GM12873 (cell line): ENCODE results near the gene ARHGEF38.

Source experiments
- TF ChIP-seq, protein P1 (sequence below): IDR thresholded peaks from 2 replicates; pipeline ENCODE4 v1.5.1; 2012; ENCODE audit warnings: low read depth, mild to moderate bottlenecking, moderate library complexity, low read length, control low read depth; ENCODE audit not compliant: insufficient read depth; ENCODE audit errors: missing control alignments

ARHGEF38 gene

GRCh38 chr4:105572296-105572695 lies 19.9 kb downstream of the ARHGEF38 start:
- TF ChIP-seq, protein P1, sequence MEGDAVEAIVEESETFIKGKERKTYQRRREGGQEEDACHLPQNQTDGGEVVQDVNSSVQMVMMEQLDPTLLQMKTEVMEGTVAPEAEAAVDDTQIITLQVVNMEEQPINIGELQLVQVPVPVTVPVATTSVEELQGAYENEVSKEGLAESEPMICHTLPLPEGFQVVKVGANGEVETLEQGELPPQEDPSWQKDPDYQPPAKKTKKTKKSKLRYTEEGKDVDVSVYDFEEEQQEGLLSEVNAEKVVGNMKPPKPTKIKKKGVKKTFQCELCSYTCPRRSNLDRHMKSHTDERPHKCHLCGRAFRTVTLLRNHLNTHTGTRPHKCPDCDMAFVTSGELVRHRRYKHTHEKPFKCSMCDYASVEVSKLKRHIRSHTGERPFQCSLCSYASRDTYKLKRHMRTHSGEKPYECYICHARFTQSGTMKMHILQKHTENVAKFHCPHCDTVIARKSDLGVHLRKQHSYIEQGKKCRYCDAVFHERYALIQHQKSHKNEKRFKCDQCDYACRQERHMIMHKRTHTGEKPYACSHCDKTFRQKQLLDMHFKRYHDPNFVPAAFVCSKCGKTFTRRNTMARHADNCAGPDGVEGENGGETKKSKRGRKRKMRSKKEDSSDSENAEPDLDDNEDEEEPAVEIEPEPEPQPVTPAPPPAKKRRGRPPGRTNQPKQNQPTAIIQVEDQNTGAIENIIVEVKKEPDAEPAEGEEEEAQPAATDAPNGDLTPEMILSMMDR, result no peak

DNA sequence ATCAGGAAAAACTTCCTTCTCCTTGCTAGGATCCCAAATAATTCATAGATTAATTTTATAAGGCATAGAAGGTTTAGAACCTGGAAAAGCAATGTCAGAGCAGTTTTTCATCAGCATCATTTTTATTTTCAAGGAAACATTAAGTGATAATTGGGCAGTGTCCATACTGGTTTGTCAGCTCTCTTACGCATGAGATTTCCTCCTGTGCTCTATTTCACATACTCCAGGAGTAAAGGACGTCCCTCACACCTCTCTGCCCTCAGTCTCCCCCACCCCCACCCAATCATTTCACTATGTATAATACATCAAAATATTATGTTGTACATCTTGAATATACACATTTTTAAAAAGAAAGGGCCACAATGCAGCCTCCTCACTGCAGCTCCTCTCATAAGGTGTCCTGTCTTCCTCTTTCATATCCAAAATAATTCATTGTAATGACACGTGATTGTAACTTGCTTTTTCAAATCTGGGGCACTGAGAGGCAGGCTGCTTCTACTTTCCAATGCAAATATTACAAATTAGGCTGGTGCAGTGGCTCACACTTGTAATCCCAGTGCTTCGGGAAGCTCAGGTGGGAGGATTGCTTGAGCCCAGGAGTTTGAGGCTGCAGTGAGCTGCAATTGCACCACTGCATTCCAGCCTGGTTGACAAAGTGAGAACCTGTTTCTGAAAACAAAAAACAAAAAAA lies 34.4 kb downstream of the ARHGEF38 start:
- TF ChIP-seq, protein P1, result no peak

DNA sequence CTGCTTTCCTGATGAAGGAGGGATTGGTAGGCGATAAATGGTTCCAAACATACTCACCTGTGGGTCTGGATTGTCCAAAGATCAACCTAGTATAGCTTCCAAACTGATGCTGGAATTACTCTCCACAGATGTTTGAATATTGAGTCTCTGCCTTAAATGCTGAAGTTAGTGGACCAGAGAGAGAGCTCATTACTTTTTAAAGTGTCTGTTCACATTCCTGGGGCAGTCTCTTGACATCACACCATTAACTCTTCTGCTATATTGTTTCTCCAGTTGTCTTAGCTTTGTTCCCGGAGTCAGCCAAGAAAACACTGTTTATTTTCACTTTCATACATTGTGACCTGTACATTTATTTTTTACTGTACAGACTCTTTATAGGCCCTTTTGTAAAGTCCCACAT lies 35.4 kb downstream of the ARHGEF38 start:
- TF ChIP-seq, protein P1, result no peak

- TF ChIP-seq, protein P1, result no peak
Observed at GRCh38 chr4:105588252-105588651, 35.8 kb downstream of the ARHGEF38 start.

DNA sequence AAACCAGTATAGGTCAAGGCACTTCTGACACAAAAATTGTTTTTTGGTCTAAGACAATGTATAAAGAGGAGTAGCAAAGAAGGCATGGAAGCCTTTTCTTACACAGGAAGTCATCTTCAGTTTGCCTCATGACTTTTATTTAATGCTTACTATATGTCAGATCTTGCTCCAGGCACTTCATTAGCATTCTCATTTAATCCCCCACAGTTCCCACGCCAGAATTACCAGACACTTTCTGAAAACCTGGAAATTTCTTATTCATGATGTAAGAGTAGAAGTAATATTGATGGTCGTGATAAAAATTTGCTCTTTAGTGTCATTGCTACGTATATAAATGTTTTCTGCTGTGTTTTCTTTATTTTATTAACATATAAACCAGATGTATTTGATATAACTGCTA lies 39.2 kb downstream of the ARHGEF38 start:
- TF ChIP-seq, protein P1, result no peak

DNA sequence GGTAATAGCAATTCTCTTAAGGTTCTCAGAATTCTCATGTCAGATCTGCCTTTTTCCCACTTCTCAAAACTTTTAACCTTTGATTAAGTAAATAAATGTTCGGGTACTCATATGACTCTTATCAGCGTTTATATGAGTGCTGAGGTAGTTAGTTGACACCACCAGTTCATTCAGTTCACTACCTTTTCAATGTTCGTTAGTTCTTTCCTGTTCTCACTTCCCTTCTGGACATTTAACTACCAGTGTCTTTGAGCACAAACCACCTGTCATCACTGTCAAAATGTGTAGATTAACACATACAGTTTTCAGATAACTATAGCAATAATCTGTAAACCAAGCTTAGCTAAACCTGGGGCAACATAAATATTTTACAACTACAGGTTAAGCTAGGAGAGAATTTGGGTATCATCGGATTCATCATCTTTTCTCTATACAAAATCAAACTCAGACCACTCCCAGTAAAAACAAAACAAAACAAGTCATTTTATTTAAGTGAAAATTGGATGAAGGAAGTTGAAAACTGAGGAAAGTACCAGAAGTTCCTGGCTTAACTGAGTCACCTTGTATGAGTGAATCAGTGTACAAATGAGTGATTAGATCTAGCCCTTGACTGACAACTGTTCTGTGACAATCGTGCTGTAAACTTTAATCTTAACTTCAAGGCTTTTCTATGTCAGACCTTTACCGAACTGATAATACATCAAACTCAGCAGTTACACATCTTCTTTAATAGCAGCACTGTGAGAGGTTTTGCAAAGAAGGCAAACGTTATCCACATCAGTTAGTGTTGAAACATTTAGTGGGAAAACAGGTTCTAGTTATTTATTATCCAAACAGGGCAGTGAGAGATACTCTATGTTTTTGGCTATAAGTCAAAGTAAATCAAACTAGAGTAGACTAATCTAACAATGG lies 41.9 kb downstream of the ARHGEF38 start:
- TF ChIP-seq, protein P1, result no peak

GRCh38 chr4:105596684-105597083 lies 44.3 kb downstream of the ARHGEF38 start:
- TF ChIP-seq, protein P1, result no peak
